HL-60/S4 treated with retinoic acid at 250 ng/mL for 4 days and 3 days (cell line): ENCODE results near the gene ZBTB44.
"Not testable (repeated sequence)": the region's sequence is repeated elsewhere in the genome, so short reads cannot be mapped to it uniquely, and the experiment has no call there.

Experiments used
- in situ Hi-C: fragments of 300-500 bp; cut with MboI; formaldehyde crosslinking; loops from 2 replicates; pipeline ENCODE4 v1.7.0; 2022; ENCODE audit warnings: low sequenced_read_pairs

ZBTB44 gene

GRCh38 chr11:130202818-130203689 lies 111.7 kb downstream of the ZBTB44 start:
- in situ Hi-C loops = loop anchor here (25.0 kb wide), 2 partner anchors 209 to 659 kb away; no protein-coding TSS in a partner anchor

- in situ Hi-C loops = loop anchor here (25.0 kb wide), 2 partner anchors 210 to 660 kb away; no protein-coding TSS in a partner anchor
These were observed 112.5 kb downstream of the ZBTB44 start for GRCh38 chr11:130202009-130202817.

- in situ Hi-C loops = loop anchor here (25.0 kb wide), 2 partner anchors 211 to 661 kb away; no protein-coding TSS in a partner anchor
These were observed 113.7 kb downstream of the ZBTB44 start for GRCh38 chr11:130201026-130201425.

DNA sequence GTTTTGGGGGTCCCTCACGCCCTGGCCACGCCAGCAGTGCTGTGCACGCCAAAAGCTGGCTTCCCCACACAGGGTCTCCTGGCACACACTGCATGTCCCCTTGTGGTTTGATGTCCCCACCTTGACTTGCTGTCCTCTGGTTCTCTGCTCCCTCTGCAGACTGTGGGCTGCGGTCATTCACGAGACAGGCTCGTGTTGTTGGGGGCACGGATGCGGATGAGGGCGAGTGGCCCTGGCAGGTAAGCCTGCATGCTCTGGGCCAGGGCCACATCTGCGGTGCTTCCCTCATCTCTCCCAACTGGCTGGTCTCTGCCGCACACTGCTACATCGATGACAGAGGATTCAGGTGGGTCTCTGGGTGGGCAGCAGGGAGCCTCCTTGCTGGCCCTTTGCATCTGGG lies 114.9 kb downstream of the ZBTB44 start:
- in situ Hi-C loops = loop anchor here (25.0 kb wide), 2 partner anchors 213 to 663 kb away; no protein-coding TSS in a partner anchor

- in situ Hi-C loops = no loop called here
These were observed 115.8 kb downstream of the ZBTB44 start for GRCh38 chr11:130198964-130199363.

GRCh38 chr11:130198292-130198691 lies 116.4 kb downstream of the ZBTB44 start:
- in situ Hi-C loops = no loop called here

DNA sequence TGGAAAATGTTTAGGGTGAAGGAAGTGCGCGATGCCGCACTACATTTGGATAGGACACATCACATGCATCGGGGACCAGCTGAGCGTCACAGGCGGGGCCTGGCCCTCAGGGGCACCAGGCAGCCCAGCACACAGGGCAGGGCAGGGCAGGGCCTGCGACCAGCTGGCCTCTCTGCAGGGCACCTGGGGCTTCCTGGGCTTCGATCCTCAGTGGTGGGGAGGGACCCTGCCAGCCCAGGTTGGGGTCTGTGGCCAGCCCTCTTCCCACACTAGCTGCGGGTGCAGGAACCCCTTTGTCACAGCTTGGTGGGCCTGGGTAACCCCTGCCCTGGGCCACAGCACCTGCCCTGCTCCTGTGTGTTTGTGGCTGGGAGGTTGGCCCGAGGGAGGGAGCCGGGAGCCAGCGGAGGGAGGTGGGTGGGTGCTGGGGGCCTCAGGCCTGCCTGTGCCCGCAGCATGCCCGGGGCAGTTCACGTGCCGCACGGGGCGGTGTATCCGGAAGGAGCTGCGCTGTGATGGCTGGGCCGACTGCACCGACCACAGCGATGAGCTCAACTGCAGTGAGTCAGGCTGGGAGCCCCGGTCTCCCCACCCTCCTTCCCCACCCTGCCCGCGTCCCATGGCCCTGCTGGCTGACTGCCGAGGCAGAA lies 117.2 kb downstream of the ZBTB44 start:
- in situ Hi-C loops = no loop called here

- in situ Hi-C loops = no loop called here
These were observed 120.3 kb downstream of the ZBTB44 start for GRCh38 chr11:130194241-130195023.

GRCh38 chr11:130193551-130193950 lies 121.2 kb downstream of the ZBTB44 start:
- in situ Hi-C loops = not testable (repeated sequence)

GRCh38 chr11:130192845-130193267 lies 121.9 kb downstream of the ZBTB44 start:
- in situ Hi-C loops = no loop called here

GRCh38 chr11:130191896-130192295 lies 122.8 kb downstream of the ZBTB44 start:
- in situ Hi-C loops = no loop called here

GRCh38 chr11:130190371-130190881 lies 124.3 kb downstream of the ZBTB44 start:
- in situ Hi-C loops = no loop called here

- in situ Hi-C loops = no loop called here
These were observed 125.1 kb downstream of the ZBTB44 start for GRCh38 chr11:130189492-130190210.

GRCh38 chr11:130188585-130189347 lies 126.0 kb downstream of the ZBTB44 start:
- in situ Hi-C loops = no loop called here

- in situ Hi-C loops = no loop called here
These were observed 126.7 kb downstream of the ZBTB44 start for GRCh38 chr11:130188047-130188446.

DNA sequence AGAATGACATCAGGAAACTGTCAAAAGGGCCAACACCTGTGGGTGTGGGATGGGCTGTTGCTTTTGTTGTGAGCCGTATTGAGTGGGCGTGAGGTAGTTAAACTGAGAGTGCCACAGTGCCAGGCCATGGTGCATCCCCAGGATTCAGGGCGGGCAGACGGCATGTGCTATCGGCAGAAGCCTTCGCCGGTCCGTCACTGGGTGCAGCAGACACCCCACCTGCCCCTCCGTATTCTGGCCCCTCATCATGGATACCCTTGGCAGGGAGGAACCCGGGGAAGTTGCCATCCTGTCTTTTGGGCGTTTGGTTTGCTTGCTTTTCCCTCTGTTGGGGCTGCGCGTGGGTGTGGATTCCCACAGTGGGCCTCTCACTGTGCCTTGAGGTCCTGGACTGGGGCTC lies 127.6 kb downstream of the ZBTB44 start:
- in situ Hi-C loops = no loop called here

GRCh38 chr11:130183878-130184610 lies 130.7 kb downstream of the ZBTB44 start:
- in situ Hi-C loops = no loop called here
